Measurements from ENCODE around the gene FXN.

DNA sequence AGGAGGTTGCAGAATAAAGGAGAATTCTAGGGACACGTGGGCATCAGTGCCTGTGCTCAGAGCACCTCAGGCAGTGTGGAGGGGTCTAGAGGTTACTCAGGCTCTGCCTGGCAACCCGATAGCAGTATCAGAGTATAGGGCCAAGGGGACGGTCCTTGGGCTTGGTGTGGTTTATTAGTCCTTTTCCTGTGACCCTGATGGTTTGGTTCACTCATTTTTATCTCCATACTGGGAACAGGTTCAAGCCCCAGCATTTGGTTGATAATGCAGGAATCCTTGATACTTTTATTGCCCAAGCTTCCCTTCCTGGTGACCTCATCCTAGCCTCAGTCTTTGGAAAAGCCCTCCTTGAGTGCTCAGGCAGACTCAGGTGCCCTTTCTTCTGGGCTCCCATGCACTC, 35.5 kb downstream of the FXN start:
- TF ChIP-seq, protein P1, sequence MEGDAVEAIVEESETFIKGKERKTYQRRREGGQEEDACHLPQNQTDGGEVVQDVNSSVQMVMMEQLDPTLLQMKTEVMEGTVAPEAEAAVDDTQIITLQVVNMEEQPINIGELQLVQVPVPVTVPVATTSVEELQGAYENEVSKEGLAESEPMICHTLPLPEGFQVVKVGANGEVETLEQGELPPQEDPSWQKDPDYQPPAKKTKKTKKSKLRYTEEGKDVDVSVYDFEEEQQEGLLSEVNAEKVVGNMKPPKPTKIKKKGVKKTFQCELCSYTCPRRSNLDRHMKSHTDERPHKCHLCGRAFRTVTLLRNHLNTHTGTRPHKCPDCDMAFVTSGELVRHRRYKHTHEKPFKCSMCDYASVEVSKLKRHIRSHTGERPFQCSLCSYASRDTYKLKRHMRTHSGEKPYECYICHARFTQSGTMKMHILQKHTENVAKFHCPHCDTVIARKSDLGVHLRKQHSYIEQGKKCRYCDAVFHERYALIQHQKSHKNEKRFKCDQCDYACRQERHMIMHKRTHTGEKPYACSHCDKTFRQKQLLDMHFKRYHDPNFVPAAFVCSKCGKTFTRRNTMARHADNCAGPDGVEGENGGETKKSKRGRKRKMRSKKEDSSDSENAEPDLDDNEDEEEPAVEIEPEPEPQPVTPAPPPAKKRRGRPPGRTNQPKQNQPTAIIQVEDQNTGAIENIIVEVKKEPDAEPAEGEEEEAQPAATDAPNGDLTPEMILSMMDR (IDR thresholded peaks at IDR 0.05): no peak
- TF ChIP-seq EZH2phosphoT487 (IDR thresholded peaks at IDR 0.05): no peak
- no peak for TF ChIP-seq EZH2 (IDR thresholded peaks at IDR 0.05)

All from neural progenitor cell (in vitro differentiated cells).